Caco-2 (cell line): ENCODE measurements around the gene METTL16. TPM values are rescaled to one million over a fixed set of nuclear protein-coding genes. Genes with fewer than 3 reads are reported as not detected.

Experiments
- BruUV-seq: library from RNA; stranded (reverse); fragments of 400-500 nt; replicated peaks from 2 replicates; lab custom pipeline; 2021; lab: Mats Ljungman, UMichigan
- CTCF ChIA-PET: fragments of 300-600 bp; sonication (Branson Sonifier 250); formaldehyde crosslinking; loops from one replicate; lab custom pipeline; 2022; ENCODE audit warnings: antibody characterized with exemption; lab: Charles Lee
- POLR2A ChIA-PET: fragments of 300-600 bp; sonication (Branson Sonifier 250); formaldehyde crosslinking; loops from one replicate; lab custom pipeline; 2022; ENCODE audit warnings: antibody characterized with exemption; lab: Charles Lee
- DNase-seq, 2 experiments: peaks; one replicate each; pipeline versions ENCODE4 v3.0.0 to v3.0.0-alpha.2; 2020 to 2022
- H3K27me3 ChIP-seq: replicated peaks from 2 replicates; pipeline ENCODE4 v1.6.0; 2011; ENCODE audit warnings: low read length; ENCODE audit not compliant: control insufficient read depth, insufficient read depth
- H3K36me3 ChIP-seq: 2 replicates; pipeline ENCODE4 v1.5.1; 2011; ENCODE audit warnings: low read length; ENCODE audit not compliant: control insufficient read depth, insufficient read depth
- H3K4me1 ChIP-seq: fragments of 250-450 bp; sonication (Bioruptor Pico); 2 replicates; pipeline ENCODE4 v1.5.1; 2020; ENCODE audit warnings: mild to moderate bottlenecking
- H3K4me3 ChIP-seq: 2 replicates; pipeline ENCODE4 v1.5.1; 2011; ENCODE audit warnings: low read depth, mild to moderate bottlenecking, control low read depth, low read length
- H3K9me3 ChIP-seq: fragments of 250-450 bp; sonication (Bioruptor Pico); 2 replicates; pipeline ENCODE4 v1.5.1; 2020; ENCODE audit warnings: mild to moderate bottlenecking, moderate library complexity
- H3K27ac Mint-ChIP-seq: one replicate; pipeline ENCODE4 v1.8.0; 2022; ENCODE audit warnings: mixed read lengths; ENCODE audit not compliant: unreplicated experiment
- H3K27me3 Mint-ChIP-seq: one replicate; pipeline ENCODE4 v1.8.0; 2022; ENCODE audit warnings: mixed read lengths; ENCODE audit not compliant: insufficient read depth, unreplicated experiment
- H3K36me3 Mint-ChIP-seq: one replicate; pipeline ENCODE4 v1.8.0; 2022; ENCODE audit warnings: mild to moderate bottlenecking, mixed read lengths; ENCODE audit not compliant: insufficient read depth, unreplicated experiment
- H3K4me1 Mint-ChIP-seq: one replicate; pipeline ENCODE4 v1.8.0; 2022; ENCODE audit warnings: low read depth, mixed read lengths; ENCODE audit not compliant: unreplicated experiment
- H3K4me3 Mint-ChIP-seq: one replicate; pipeline ENCODE4 v1.8.0; 2022; ENCODE audit warnings: mild to moderate bottlenecking, moderate library complexity, mixed read lengths; ENCODE audit not compliant: unreplicated experiment
- H3K9me3 Mint-ChIP-seq: one replicate; pipeline ENCODE4 v1.8.0; 2022; ENCODE audit warnings: mixed read lengths; ENCODE audit not compliant: unreplicated experiment
- intact Hi-C: fragments of 100-400 bp; cut with micrococcal nuclease; formaldehyde crosslinking; loops from one replicate; pipeline ENCODE4 v1.10.0; 2022; ENCODE audit not compliant: unreplicated experiment
- total RNA-seq: library from RNA; stranded (reverse); gene quantifications from 2 replicates; pipeline ENCODE4 v1.2.3, GENCODE V29; 2022
- TF ChIP-seq, protein P1 (sequence below), 2 experiments: fragments of 200-600 bp in 1 of 2; IDR thresholded peaks; 1 replicate in 1 of 2; 2 replicates in 1 of 2; pipeline versions ENCODE4 v1.5.1 to v1.8.0; 2011 to 2022; ENCODE audit warnings: antibody characterized with exemption in 1 of 2, control low read depth in 1 of 2, inconsistent platforms in 1 of 2, low read depth in 1 of 2, low read length in 1 of 2, mild to moderate bottlenecking in 1 of 2, moderate library complexity in 1 of 2; ENCODE audit not compliant: insufficient read depth in 1 of 2, severe bottlenecking in 1 of 2, unreplicated experiment in 1 of 2

METTL16 gene
- total RNA-seq, 1 experiment from 2014 or later: 50.4 TPM

DNA sequence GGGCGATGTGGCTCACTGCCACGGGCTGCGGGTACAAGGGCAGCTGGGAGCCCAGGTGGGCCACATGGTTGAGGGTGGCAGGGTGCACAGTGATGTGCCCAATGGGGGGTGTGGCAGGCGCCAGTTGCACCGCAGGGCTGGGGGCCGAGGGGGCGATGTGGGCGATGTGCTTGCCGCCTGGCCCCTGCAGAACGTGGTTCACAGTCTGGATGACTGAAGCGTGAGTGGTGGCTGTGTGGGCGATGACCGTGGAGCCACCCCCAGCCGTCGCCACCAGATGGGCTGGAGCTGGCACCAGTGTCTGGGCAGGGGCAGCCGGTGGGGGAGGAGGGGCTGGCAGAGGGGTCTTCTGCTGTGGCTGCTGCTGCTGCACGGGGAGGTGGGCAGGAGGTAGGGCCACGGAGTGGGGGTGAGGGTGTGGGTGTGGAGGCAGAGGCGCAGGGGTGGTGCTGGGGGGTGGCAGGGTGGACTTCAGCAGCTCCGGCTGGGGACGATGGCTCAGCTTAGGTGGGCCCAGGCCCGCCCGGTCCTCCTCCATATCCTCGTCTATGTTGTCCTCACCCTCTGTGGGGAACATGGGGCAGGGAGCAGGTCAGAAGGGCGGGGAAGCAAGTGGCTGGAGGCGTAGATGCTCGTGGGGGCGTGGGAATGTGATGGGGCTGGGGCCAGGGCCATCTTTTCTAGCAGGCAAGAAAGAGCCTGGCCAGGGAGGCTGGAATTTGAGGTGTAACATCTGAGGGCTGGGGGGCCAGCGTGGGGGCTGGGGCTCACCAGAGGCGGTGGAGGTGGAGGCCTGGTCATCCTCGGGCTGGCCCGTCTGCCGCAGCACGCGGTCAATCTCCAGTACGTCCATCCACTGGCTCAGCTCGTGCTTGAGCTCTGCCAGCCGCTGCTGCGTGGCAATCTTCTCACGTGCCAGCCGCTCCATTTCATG is 124.3 kb downstream of the METTL16 start:
- ChIA-PET CTCF (interaction anchor here (1.1 kb wide), 1 partner anchor 29 kb away, joined by 5 read pairs; no protein-coding TSS in a partner anchor), POLR2A (no interaction called here)
- TF ChIP-seq, protein P1, sequence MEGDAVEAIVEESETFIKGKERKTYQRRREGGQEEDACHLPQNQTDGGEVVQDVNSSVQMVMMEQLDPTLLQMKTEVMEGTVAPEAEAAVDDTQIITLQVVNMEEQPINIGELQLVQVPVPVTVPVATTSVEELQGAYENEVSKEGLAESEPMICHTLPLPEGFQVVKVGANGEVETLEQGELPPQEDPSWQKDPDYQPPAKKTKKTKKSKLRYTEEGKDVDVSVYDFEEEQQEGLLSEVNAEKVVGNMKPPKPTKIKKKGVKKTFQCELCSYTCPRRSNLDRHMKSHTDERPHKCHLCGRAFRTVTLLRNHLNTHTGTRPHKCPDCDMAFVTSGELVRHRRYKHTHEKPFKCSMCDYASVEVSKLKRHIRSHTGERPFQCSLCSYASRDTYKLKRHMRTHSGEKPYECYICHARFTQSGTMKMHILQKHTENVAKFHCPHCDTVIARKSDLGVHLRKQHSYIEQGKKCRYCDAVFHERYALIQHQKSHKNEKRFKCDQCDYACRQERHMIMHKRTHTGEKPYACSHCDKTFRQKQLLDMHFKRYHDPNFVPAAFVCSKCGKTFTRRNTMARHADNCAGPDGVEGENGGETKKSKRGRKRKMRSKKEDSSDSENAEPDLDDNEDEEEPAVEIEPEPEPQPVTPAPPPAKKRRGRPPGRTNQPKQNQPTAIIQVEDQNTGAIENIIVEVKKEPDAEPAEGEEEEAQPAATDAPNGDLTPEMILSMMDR (IDR thresholded peaks at IDR 0.05; ENCODE audit: insufficient read depth in 1 of 2, low read depth in 1 of 2, low read length in 1 of 2, severe bottlenecking in 1 of 2, unreplicated experiment in 1 of 2): no peak
- Mint-ChIP-seq H3K27me3 (no peaks in the 10 kb centered on the region), H3K27ac (no peak overlapping the region), H3K4me3 (no peak overlapping the region), H3K36me3 (peaks cover 35% of the 10 kb centered on the region), H3K4me1 (no peaks in the 10 kb centered on the region), H3K9me3 (no peaks in the 10 kb centered on the region)
- Histone ChIP-seq H3K27me3 (no peaks in the 10 kb centered on the region), H3K9me3 (no peaks in the 10 kb centered on the region), H3K36me3 (no peaks in the 10 kb centered on the region), H3K4me3 (no peak overlapping the region), H3K4me1 (no peaks in the 10 kb centered on the region)
- DNase-seq: no peak
- no TSS peak for BruUV-seq
- intact Hi-C loops: no loop called here

- ChIA-PET POLR2A (no interaction called here), CTCF (no interaction called here)
- no peaks in the 10 kb centered on the region for H3K4me1 Mint-ChIP-seq
- no peaks in the 10 kb centered on the region for H3K27me3 Mint-ChIP-seq
- Histone ChIP-seq H3K4me3 (no peak overlapping the region), H3K27me3 (no peaks in the 10 kb centered on the region), H3K9me3 (no peaks in the 10 kb centered on the region), H3K4me1 (no peaks in the 10 kb centered on the region), H3K36me3 (no peaks in the 10 kb centered on the region)
- peaks cover 28% of the 10 kb centered on the region for H3K36me3 Mint-ChIP-seq
- no TSS peak for BruUV-seq
- H3K4me3 Mint-ChIP-seq: no peak overlapping the region
- no peak for DNase-seq
- H3K27ac Mint-ChIP-seq: no peak overlapping the region
- no peaks in the 10 kb centered on the region for H3K9me3 Mint-ChIP-seq
- TF ChIP-seq, protein P1 (IDR thresholded peaks at IDR 0.05; ENCODE audit: insufficient read depth in 1 of 2, low read depth in 1 of 2, low read length in 1 of 2, severe bottlenecking in 1 of 2, unreplicated experiment in 1 of 2): no peak
- intact Hi-C loops: no loop called here
Measured at GRCh38 chr17:2386400-2387085, 125.1 kb downstream of the METTL16 start.
